H1 (cell line): ENCODE results near the gene IL17RD. TPM values are rescaled to one million over a fixed set of nuclear protein-coding genes. Genes with fewer than 3 reads are reported as not detected.

Source experiments
- EP300 ChIP-seq, 2 experiments: IDR thresholded peaks; 1 replicate in 1 of 2; 2 replicates in 1 of 2; pipeline ENCODE4 v1.6.1; 2011 to 2012; ENCODE audit warnings: low read depth in 2 of 2, low read length in 2 of 2, mild to moderate bottlenecking in 2 of 2, borderline replicate concordance in 1 of 2, inconsistent platforms in 1 of 2, moderate library complexity in 1 of 2
- FOSL1 ChIP-seq: IDR thresholded peaks from 2 replicates; pipeline ENCODE4 v1.6.1; 2011; ENCODE audit warnings: mild to moderate bottlenecking, low read depth, low read length, moderate library complexity; ENCODE audit not compliant: insufficient read depth
- HDAC2 ChIP-seq, 2 experiments: fragments of 300-600 bp in 1 of 2; sonication (generic) in 1 of 2; IDR thresholded peaks; 2 replicates each; pipeline ENCODE4 v1.6.1; 2011 to 2012; ENCODE audit warnings: low read depth in 2 of 2, low read length in 2 of 2, mild to moderate bottlenecking in 2 of 2, moderate library complexity in 2 of 2, borderline replicate concordance in 1 of 2, inconsistent platforms in 1 of 2
- KDM1A ChIP-seq: fragments of 200-600, 300-600 bp; sonication (generic); IDR thresholded peaks from 2 replicates; pipeline ENCODE4 v1.7.1; 2016; ENCODE audit warnings: mild to moderate bottlenecking, low read length, borderline replicate concordance
- NANOG ChIP-seq: IDR thresholded peaks from 2 replicates; pipeline ENCODE4 v1.6.1; 2011; ENCODE audit warnings: low read length, low read depth, mild to moderate bottlenecking, inconsistent platforms; ENCODE audit not compliant: insufficient read depth, poor library complexity, severe bottlenecking
- POLR2AphosphoS5 ChIP-seq: IDR thresholded peaks from 2 replicates; pipeline ENCODE4 v1.6.1; 2011; ENCODE audit warnings: low read depth, low read length
- polyA plus RNA-seq, 7 experiments: library from polyadenylated mRNA; depleted of rRNA in 3 of 7; stranded (reverse) in 5 of 7; unstranded in 2 of 7; fragments of >200 nt in 5 of 7; fragments of 200-250 nt in 2 of 7; gene quantifications; 1 replicate in 5 of 7; 2 replicates in 1 of 7; 4 replicates in 1 of 7; pipeline versions ENCODE4 v1.2.1 to v1.2.3, GENCODE V29; 2011 to 2013; ENCODE audit warnings: missing spikeins in 2 of 7, mixed read lengths in 2 of 7
- total RNA-seq: library from RNA; stranded (reverse); fragmentation: NEBNext Ultra II Directional; extraction: Animal tissue kit (Norgen Biotek cat#: 25700); gene quantifications from 2 replicates; pipeline ENCODE4 v1.2.1, GENCODE V29; 2021

Gene IL17RD
- total and polyA plus RNA-seq, 2 of the 8 experiments (the other 6 are each of a cell fraction or from before 2014, with no cell fraction given), result 10.9 to 48.9 TPM

- TF ChIP-seq FOSL1, result no peak
- TF ChIP-seq POLR2AphosphoS5, result no peak
- no peak for TF ChIP-seq NANOG
- TF ChIP-seq KDM1A, result peak; percentile 88; the same call in 1 of the 2 replicates
- TF ChIP-seq EP300 (IDR thresholded peaks at IDR 0.05; ENCODE audit: borderline replicate concordance in 1 of 2, low read depth in 2 of 2, low read length in 2 of 2), result no peak
- TF ChIP-seq HDAC2 (IDR thresholded peaks at IDR 0.05; ENCODE audit: borderline replicate concordance in 1 of 2, low read depth in 2 of 2, low read length in 2 of 2), result 0 out of 4 replicates have a peak, but pooled peaks of 1 of the 2 experiments have one; percentile 19
Observed at GRCh38 chr3:57170946-57171345, 5.8 kb upstream of the IL17RD start (continued).
